H1 (cell line): ENCODE measurements around the gene PLTP. TPM values are rescaled to one million over a fixed set of nuclear protein-coding genes. Genes with fewer than 3 reads are reported as not detected.

Experiments
- CHD7 ChIP-seq: fragments of 300-600 bp; sonication (generic); IDR thresholded peaks from 2 replicates; pipeline ENCODE4 v1.7.1; 2012; ENCODE audit warnings: low read length, moderate library complexity, mild to moderate bottlenecking, inconsistent platforms; ENCODE audit not compliant: insufficient replicate concordance
- KDM5A ChIP-seq: fragments of 200-600 bp; IDR thresholded peaks from 2 replicates; pipeline ENCODE4 v1.7.1; 2012; ENCODE audit warnings: mild to moderate bottlenecking, low read length, inconsistent platforms, mixed read lengths
- polyA plus RNA-seq, 7 experiments: library from polyadenylated mRNA; depleted of rRNA in 3 of 7; stranded (reverse) in 5 of 7; unstranded in 2 of 7; fragments of >200 nt in 5 of 7; fragments of 200-250 nt in 2 of 7; gene quantifications; 1 replicate in 5 of 7; 2 replicates in 1 of 7; 4 replicates in 1 of 7; pipeline versions ENCODE4 v1.2.1 to v1.2.3, GENCODE V29; 2011 to 2013; ENCODE audit warnings: missing spikeins in 2 of 7, mixed read lengths in 2 of 7
- total RNA-seq: library from RNA; stranded (reverse); fragmentation: NEBNext Ultra II Directional; extraction: Animal tissue kit (Norgen Biotek cat#: 25700); gene quantifications from 2 replicates; pipeline ENCODE4 v1.2.1, GENCODE V29; 2021

PLTP gene
- total and polyA plus RNA-seq, 2 of the 8 experiments (the other 6 are each of a cell fraction or from before 2014, with no cell fraction given) = 120 to 194 TPM

- no peak for TF ChIP-seq CHD7
- TF ChIP-seq KDM5A = 0 out of 2 replicates have a peak, but pooled peaks have one; percentile 22
Measured at GRCh38 chr20:45935416-45936046, 23.6 kb upstream of the PLTP start (continued).
